Inferior parietal cortex (tissue), 1 donor: Measurements from ENCODE around the gene SNRPE.

Source experiments
- DNase-seq: peaks from one replicate; pipeline ENCODE4 v3.0.0-alpha.2; 2016; ENCODE audit errors: extremely low spot score

Gene SNRPE

DNA sequence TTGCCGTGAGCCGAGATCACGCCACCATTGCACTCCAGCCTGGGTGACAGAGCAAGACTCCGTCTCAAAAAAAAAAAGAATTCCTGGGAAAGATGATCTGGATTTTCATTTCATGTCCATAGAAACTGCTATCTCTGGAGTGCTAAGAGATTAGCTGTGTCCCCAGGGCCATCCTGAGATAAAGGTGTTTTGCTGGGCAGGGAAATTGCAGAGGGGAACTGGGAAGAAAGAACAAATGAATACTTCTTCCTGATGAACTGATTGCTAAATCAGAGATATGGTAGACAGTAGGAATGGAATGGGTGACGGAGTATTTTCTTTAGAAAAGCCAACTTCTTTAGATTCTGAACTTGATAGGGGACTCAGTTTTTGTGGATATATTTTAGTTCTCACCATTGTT is 19.2 kb downstream of the SNRPE start:
- no peak for DNase-seq

GRCh38 chr1:203888807-203889251 is 27.4 kb downstream of the SNRPE start:
- no peak for DNase-seq

DNA sequence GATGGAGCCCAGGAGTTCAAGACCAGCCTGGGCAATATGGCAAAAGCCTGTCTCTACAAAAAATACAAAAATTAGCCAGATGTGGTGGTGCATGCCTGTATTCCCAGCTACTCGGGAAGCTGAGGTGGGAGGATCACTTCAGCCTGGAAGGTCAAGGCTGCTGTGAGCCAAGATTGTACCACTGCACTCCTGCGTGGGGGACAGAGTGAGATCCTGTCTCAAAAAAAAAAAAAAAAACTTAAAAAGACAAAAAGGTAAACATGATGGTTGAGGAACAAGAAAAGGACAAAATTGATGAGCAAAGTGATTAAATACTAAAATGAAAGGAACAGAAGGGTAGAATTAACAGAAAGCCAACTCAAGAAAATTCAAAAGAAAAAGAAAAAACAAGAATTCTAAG is 30.6 kb downstream of the SNRPE start:
- no peak for DNase-seq

DNA sequence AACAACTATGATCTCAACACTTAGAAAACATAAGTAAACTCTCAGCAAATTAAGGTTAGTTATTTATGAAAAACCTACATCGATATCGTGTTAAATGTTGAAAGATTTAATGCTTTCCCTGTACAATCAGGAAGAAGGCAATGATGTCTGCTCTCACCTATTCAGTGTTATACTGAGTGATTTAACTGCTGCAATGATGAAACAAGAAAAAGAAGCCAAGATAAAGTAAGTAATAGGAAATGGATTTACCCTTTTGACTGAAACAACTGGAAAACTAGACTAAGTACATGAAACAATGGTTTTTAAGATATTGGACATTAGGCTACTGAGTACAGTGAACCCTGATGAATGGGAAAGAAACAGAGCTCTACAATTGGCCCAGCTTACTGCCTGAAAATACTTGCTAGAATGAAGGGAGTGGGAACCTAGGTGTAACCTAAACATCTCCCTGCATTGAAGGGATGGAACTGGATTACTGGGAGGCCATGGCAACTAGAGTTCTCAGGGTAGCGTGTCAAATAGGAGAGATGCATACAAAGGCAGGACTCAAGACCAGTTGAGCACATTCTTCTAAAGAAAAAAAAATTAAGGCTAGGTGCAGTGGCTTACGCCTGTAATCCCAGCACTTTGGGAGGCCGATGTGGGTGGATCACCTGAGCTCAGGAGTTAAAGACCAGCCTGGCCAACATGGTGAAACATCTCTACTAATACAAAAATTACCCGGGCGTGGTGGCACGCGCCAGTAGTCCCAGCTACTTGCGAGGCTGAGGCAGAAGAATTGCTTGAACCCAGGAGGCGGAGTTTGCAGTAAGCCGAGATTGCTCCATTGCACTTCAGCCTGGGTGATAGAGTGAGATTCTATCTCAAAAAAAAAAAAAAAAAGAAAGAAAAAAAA is 37.3 kb downstream of the SNRPE start:
- DNase-seq: no peak

- DNase-seq: no peak
Measured at GRCh38 chr1:203899353-203899716, 37.9 kb downstream of the SNRPE start.

- DNase-seq: no peak
Measured at GRCh38 chr1:203899869-203900714, 38.7 kb downstream of the SNRPE start.

DNA sequence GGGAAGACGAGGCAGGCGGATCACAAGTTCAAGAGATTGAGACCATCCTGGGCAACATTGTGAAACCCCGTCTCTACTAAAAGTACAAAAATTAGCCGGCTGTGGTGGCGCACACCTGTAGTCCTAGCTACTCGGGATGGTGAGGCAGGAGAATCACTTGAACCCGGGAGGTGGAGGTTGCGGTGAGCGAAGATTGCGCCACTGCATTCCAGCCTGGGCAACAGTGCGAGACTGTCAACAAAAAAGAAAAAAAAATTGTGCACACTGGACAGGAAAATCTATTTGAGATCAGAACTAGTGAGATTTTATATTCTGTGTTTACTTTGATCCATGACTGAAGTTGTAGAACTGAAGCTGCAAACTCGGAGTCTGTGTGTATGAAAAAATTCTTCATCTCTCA is 40.2 kb downstream of the SNRPE start:
- no peak for DNase-seq

DNA sequence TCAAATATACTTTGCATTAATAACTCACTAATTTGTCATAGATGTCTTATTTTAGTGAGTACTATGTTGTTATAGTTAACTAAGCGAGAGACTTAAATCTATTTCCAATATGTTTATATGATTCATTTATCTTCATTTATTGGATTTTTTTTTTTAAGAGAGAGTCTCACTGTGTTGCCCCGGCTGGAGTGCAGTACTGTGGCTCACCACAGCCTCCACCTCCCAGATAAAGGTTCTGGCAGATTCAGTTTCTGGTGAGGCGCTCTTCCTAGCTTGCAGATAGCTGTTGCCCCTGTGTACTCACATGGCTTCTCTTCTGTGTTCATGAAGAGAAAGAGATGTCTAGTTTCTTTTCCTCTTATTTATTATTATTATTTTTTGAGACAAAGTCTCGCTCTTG is 43.9 kb downstream of the SNRPE start:
- DNase-seq: no peak

DNA sequence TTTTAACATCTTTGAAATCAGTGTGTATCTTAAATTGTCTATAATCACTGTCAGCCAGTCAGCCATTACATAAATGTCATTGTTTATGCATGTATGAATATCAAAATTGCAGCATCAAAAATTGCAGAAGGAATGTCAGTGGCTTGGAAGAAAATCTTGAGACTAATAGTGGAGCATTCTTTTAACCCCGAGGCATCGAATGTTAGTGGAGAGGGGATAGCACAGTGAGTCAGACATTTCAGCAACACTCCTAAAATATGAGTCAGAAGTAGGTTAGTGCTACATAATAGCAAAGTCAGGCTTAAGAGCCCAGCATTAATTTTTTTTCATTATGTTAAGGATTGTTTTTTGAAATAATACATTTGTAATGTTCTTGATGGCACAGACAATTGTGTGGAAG is 45.5 kb downstream of the SNRPE start:
- no peak for DNase-seq

GRCh38 chr1:203907901-203908300 is 46.5 kb downstream of the SNRPE start:
- DNase-seq: no peak

GRCh38 chr1:203911806-203912205 is 50.4 kb downstream of the SNRPE start:
- DNase-seq: no peak

- no peak for DNase-seq
Measured at GRCh38 chr1:203913073-203913521, 51.7 kb downstream of the SNRPE start.

GRCh38 chr1:203914292-203914691 is 52.9 kb downstream of the SNRPE start:
- no peak for DNase-seq

DNA sequence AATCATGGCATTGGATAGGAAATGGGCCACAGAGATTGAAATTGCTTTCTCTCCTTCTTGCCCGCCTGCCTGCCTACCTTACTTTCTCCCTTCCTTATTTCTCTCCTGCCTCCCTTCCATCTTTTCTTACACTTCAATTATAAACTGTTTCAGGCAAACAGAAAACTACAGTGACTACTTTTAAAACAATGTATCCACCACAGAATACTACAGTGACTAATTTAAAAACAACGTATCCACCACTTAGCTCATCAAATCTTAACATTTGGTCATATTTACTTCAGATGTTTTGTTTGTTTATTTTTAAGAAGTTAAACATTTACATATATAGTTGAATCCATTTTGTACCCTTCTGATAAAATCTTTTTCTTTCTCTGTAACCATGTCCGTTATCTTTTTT is 54.4 kb downstream of the SNRPE start:
- DNase-seq: no peak

DNA sequence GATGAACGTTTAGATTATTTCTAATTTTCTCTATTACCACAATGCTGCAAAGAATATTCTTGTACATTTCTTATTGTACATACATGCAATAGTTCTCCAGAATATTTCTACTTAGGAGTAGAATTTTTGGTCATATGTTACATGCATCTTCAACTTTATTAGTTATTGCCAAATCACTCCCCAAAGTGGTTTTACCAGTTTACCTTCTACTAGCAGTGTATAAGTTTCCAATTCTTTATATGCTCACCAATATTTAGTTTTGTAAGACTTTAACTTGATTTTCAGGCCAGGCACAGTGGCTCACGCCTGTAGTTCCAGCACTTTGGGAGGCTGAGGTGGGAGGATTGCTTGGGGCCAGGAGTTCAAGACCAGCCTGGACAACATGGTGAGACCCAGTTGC is 55.4 kb downstream of the SNRPE start:
- no peak for DNase-seq
